HG03139 (cell line): Measurements from ENCODE around the gene DUS1L.

Experiments used
- ATAC-seq: cut with Tn5 transposase; IDR thresholded peaks from one replicate; pipeline ENCODE4 v1.9.1; 2021; ENCODE audit not compliant: unreplicated experiment

Gene DUS1L

GRCh38 chr17:82056729-82057621, 8.6 kb downstream of the DUS1L start:
- no peak for ATAC-seq

- ATAC-seq: no peak
Measured at GRCh38 chr17:82055965-82056728, 9.5 kb downstream of the DUS1L start.

- ATAC-seq: no peak
Measured at GRCh38 chr17:82055023-82055964, 10.3 kb downstream of the DUS1L start.

GRCh38 chr17:82054351-82055022, 11.1 kb downstream of the DUS1L start:
- no peak for ATAC-seq

GRCh38 chr17:82053556-82054263, 11.9 kb downstream of the DUS1L start:
- no peak for ATAC-seq

GRCh38 chr17:82053130-82053529, 12.5 kb downstream of the DUS1L start:
- no peak for ATAC-seq

- ATAC-seq: no peak
Measured at GRCh38 chr17:82052638-82053059, 13.0 kb downstream of the DUS1L start.

GRCh38 chr17:82051776-82052637, 13.6 kb downstream of the DUS1L start, which contains the start of the genes GPS1 and RFNG:
GPS1 (plus strand) TSS chr17:82051898; CDS start chr17:82051932, 34 bp downstream.
RFNG (minus strand) TSS chr17:82051811; CDS start chr17:82051766, 45 bp downstream.
- no peak for ATAC-seq

- ATAC-seq: no peak
Measured at GRCh38 chr17:82050761-82051641, 14.6 kb downstream of the DUS1L start.

GRCh38 chr17:82050152-82050760, 15.3 kb downstream of the DUS1L start:
- ATAC-seq: no peak

- no peak for ATAC-seq
Measured at GRCh38 chr17:82049521-82049971, 16.1 kb downstream of the DUS1L start.

GRCh38 chr17:82049106-82049505, 16.5 kb downstream of the DUS1L start:
- ATAC-seq: no peak

- no peak for ATAC-seq
Measured at GRCh38 chr17:82048571-82048971, 17.0 kb downstream of the DUS1L start.

GRCh38 chr17:82047914-82048570, 17.6 kb downstream of the DUS1L start:
- no peak for ATAC-seq

- no peak for ATAC-seq
Measured at GRCh38 chr17:82047379-82047778, 18.2 kb downstream of the DUS1L start.

GRCh38 chr17:82046903-82047302, 18.7 kb downstream of the DUS1L start:
- ATAC-seq: no peak
